GM12878 (cell line): Measurements from ENCODE around the gene CWC27.

ENCODE experiments used
- PRDM15 ChIP-seq: fragments of 450-650 bp; formaldehyde crosslinking; IDR thresholded peaks from 2 replicates; pipeline ENCODE4 v1.4.0; 2020; ENCODE audit warnings: mild to moderate bottlenecking, moderate library complexity
- REST ChIP-seq: IDR thresholded peaks from 2 replicates; pipeline ENCODE4 v1.6.1; 2012; ENCODE audit warnings: mild to moderate bottlenecking, low read depth, low read length
- TF ChIP-seq, protein P1 (sequence below): IDR thresholded peaks from 2 replicates; pipeline ENCODE4 v1.6.1; 2011; ENCODE audit warnings: low read depth, low read length, improper control_type of control experiment, borderline replicate concordance

- TF ChIP-seq PRDM15 (CRISPR knock-in tag) (no peak), REST (no peak)
- TF ChIP-seq, protein P1, sequence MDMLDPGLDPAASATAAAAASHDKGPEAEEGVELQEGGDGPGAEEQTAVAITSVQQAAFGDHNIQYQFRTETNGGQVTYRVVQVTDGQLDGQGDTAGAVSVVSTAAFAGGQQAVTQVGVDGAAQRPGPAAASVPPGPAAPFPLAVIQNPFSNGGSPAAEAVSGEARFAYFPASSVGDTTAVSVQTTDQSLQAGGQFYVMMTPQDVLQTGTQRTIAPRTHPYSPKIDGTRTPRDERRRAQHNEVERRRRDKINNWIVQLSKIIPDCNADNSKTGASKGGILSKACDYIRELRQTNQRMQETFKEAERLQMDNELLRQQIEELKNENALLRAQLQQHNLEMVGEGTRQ = no peak
Observed at GRCh38 chr5:64979531-64979930, 210.8 kb downstream of the CWC27 start.
